IPS DF 6.9 (cell line): ENCODE measurements around the gene SYTL2.

Experiments
- DNase-seq: peaks from one replicate; pipeline ENCODE4 v3.0.0-alpha.2; 2013; ENCODE audit warnings: low read depth, low spot score
- H3K27ac ChIP-seq: one replicate; pipeline ENCODE4 v1.5.1; 2013; ENCODE audit warnings: low read length, control low read depth
- H3K27me3 ChIP-seq: 2 replicates; pipeline ENCODE4 v1.6.1; 2013; ENCODE audit warnings: mild to moderate bottlenecking, low read length; ENCODE audit not compliant: control insufficient read depth, insufficient read depth
- H3K36me3 ChIP-seq: 2 replicates; pipeline ENCODE4 v1.6.1; 2013; ENCODE audit warnings: low read length; ENCODE audit not compliant: control insufficient read depth, insufficient read depth
- H3K4me1 ChIP-seq: 2 replicates; pipeline ENCODE4 v1.6.1; 2013; ENCODE audit warnings: low read length; ENCODE audit not compliant: control insufficient read depth, insufficient read depth
- H3K4me3 ChIP-seq: 2 replicates; pipeline ENCODE4 v1.5.1; 2013; ENCODE audit warnings: mild to moderate bottlenecking, low read length
- H3K9me3 ChIP-seq: 2 replicates; pipeline ENCODE4 v1.6.1; 2013; ENCODE audit warnings: low read length, inconsistent platforms; ENCODE audit not compliant: control insufficient read depth, insufficient read depth
- WGBS: extraction: QIAGEN DNeasy Blood & Tissue Kit; methylation state at CpG from one replicate; pipeline ENCODE4 v1.1.7; 2013; ENCODE audit warnings: mixed read lengths, missing lambda C conversion rate; ENCODE audit not compliant: insufficient read length, insufficient coverage; 5-methylcytosine and 5-hydroxymethylcytosine counted together

Gene SYTL2

GRCh38 chr11:85810521-85810870, 445 bp downstream of the SYTL2 start:
- Histone ChIP-seq H3K27ac (no peak overlapping the region), H3K4me1 (no peaks in the 10 kb centered on the region), H3K4me3 (peak overlapping the region; percentile 55; the same call in 1 of the 2 replicates), H3K9me3 (no peaks in the 10 kb centered on the region), H3K27me3 (no peaks in the 10 kb centered on the region; the same call in 1 of the 2 replicates), H3K36me3 (no peaks in the 10 kb centered on the region)
- WGBS = no CpG with 5 or more reads among the region's 10 CpGs
- no peak for DNase-seq

- Histone ChIP-seq H3K27ac (no peak overlapping the region), H3K27me3 (no peaks in the 10 kb centered on the region; the same call in 1 of the 2 replicates), H3K4me1 (no peaks in the 10 kb centered on the region), H3K36me3 (no peaks in the 10 kb centered on the region), H3K9me3 (no peaks in the 10 kb centered on the region), H3K4me3 (no peak overlapping the region; the same call in 1 of the 2 replicates)
- no CpG with 5 or more reads among the region's 4 CpGs for WGBS
- no peak for DNase-seq
These were observed 1.1 kb downstream of the SYTL2 start for GRCh38 chr11:85809863-85810262.

- no peaks in the 10 kb centered on the region; the same call in 1 of the 2 replicates for H3K27me3 ChIP-seq
- no peak overlapping the region for H3K27ac ChIP-seq
- no peaks in the 10 kb centered on the region for H3K4me1 ChIP-seq
- H3K9me3 ChIP-seq = no peaks in the 10 kb centered on the region
- H3K4me3 ChIP-seq = no peak overlapping the region
- no peaks in the 10 kb centered on the region for H3K36me3 ChIP-seq
- DNase-seq = no peak
- WGBS = no CpG with 5 or more reads among the region's 4 CpGs
These were observed 1.8 kb downstream of the SYTL2 start for GRCh38 chr11:85809191-85809590.

- H3K4me1 ChIP-seq = no peaks in the 10 kb centered on the region
- no peak for DNase-seq
- H3K9me3 ChIP-seq = no peaks in the 10 kb centered on the region
- no peak overlapping the region for H3K27ac ChIP-seq
- WGBS = no CpG with 5 or more reads among the region's 2 CpGs
- no peaks in the 10 kb centered on the region for H3K36me3 ChIP-seq
- no peaks in the 10 kb centered on the region; the same call in 1 of the 2 replicates for H3K27me3 ChIP-seq
- no peak overlapping the region for H3K4me3 ChIP-seq
These were observed 4.1 kb downstream of the SYTL2 start for GRCh38 chr11:85806876-85807275.

- no peaks in the 10 kb centered on the region; the same call in 1 of the 2 replicates for H3K27me3 ChIP-seq
- H3K4me1 ChIP-seq = no peaks in the 10 kb centered on the region
- H3K27ac ChIP-seq = no peak overlapping the region
- H3K9me3 ChIP-seq = no peaks in the 10 kb centered on the region
- H3K36me3 ChIP-seq = no peaks in the 10 kb centered on the region
- DNase-seq = no peak
- H3K4me3 ChIP-seq = no peak overlapping the region
These were observed 4.9 kb downstream of the SYTL2 start for GRCh38 chr11:85806016-85806415.

GRCh38 chr11:85805387-85805786, 5.6 kb downstream of the SYTL2 start:
- no peak for DNase-seq
- Histone ChIP-seq H3K36me3 (no peaks in the 10 kb centered on the region), H3K27me3 (no peaks in the 10 kb centered on the region; the same call in 1 of the 2 replicates), H3K4me1 (no peaks in the 10 kb centered on the region), H3K9me3 (no peaks in the 10 kb centered on the region), H3K27ac (no peak overlapping the region), H3K4me3 (no peak overlapping the region)
- no CpG with 5 or more reads among the region's 1 CpG for WGBS

GRCh38 chr11:85803920-85804319, 7.0 kb downstream of the SYTL2 start:
- H3K4me1 ChIP-seq = no peaks in the 10 kb centered on the region
- WGBS = no CpG with 5 or more reads among the region's 2 CpGs
- no peaks in the 10 kb centered on the region for H3K9me3 ChIP-seq
- no peaks in the 10 kb centered on the region for H3K36me3 ChIP-seq
- H3K4me3 ChIP-seq = no peak overlapping the region
- no peaks in the 10 kb centered on the region for H3K27me3 ChIP-seq
- no peak overlapping the region for H3K27ac ChIP-seq
- no peak for DNase-seq

GRCh38 chr11:85803303-85803702, 7.6 kb downstream of the SYTL2 start:
- H3K4me1 ChIP-seq = no peaks in the 10 kb centered on the region
- H3K4me3 ChIP-seq = no peak overlapping the region
- no CpG with 5 or more reads among the region's 1 CpG for WGBS
- no peaks in the 10 kb centered on the region for H3K27me3 ChIP-seq
- H3K27ac ChIP-seq = no peak overlapping the region
- DNase-seq = no peak
- no peaks in the 10 kb centered on the region for H3K36me3 ChIP-seq
- no peaks in the 10 kb centered on the region for H3K9me3 ChIP-seq

- Histone ChIP-seq H3K9me3 (no peaks in the 10 kb centered on the region), H3K4me1 (no peaks in the 10 kb centered on the region), H3K36me3 (no peaks in the 10 kb centered on the region), H3K27ac (no peak overlapping the region), H3K27me3 (no peaks in the 10 kb centered on the region), H3K4me3 (no peak overlapping the region)
- no CpG with 5 or more reads among the region's 7 CpGs for WGBS
- DNase-seq = no peak
These were observed 9.4 kb downstream of the SYTL2 start for GRCh38 chr11:85801527-85801926.

- H3K4me3 ChIP-seq = no peak overlapping the region
- no peak overlapping the region for H3K27ac ChIP-seq
- H3K36me3 ChIP-seq = no peaks in the 10 kb centered on the region
- no peak for DNase-seq
- no CpG with 5 or more reads among the region's 4 CpGs for WGBS
- no peaks in the 10 kb centered on the region for H3K27me3 ChIP-seq
- no peaks in the 10 kb centered on the region for H3K9me3 ChIP-seq
- H3K4me1 ChIP-seq = no peaks in the 10 kb centered on the region
These were observed 10.2 kb downstream of the SYTL2 start for GRCh38 chr11:85800595-85801342.

- WGBS = no CpG with 5 or more reads among the region's 2 CpGs
- no peak overlapping the region for H3K27ac ChIP-seq
- H3K9me3 ChIP-seq = no peaks in the 10 kb centered on the region
- H3K27me3 ChIP-seq = no peaks in the 10 kb centered on the region
- no peak for DNase-seq
- H3K4me3 ChIP-seq = no peak overlapping the region
- H3K4me1 ChIP-seq = no peaks in the 10 kb centered on the region
- H3K36me3 ChIP-seq = no peaks in the 10 kb centered on the region
These were observed 11.8 kb downstream of the SYTL2 start for GRCh38 chr11:85799142-85799541.
